T follicular helper cell (primary cell): ENCODE data around the gene UGP2.
"Not testable (repeated sequence)": the region's sequence is repeated elsewhere in the genome, so short reads cannot be mapped to it uniquely, and the experiment has no call there.

Experiments
- DNase-seq: peaks from one replicate; pipeline ENCODE4 v3.0.0-alpha.2; 2020; ENCODE audit warnings: low read depth

UGP2 gene

DNA sequence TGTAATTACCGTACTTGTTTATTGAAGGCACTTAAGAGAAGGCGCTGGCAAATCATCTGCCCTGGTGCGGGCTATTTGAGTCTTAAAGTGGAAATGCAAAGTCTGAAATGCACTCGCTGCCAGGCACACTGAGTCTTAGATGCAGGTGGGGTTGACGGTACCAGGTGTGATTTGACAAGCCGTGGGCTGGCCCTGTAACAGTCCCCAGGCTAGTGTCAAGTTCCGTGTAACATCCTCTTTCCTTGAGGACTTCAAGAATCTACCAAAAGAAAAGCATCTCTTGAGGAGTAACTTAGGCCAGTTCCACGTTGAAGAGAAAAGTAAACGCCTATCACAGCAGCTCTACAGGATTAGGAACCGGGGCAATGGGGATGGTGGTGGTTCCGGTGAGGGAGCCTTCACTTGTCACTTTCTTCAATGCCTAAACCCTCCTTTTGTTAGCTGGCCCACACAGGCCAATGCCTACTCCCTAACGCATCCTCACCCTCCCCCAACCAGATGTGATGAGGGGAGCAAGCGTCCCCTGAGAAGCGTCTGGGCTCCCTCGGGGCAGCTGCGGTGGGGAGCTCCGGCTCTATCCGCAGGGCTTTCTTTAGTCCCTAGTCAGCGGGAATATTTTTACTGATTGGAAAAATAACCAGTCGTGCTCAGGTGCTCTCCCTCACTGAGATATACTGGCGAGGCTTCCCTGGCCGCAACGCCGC, 1.5 kb upstream of the UGP2 start:
- peak; percentile 12 for DNase-seq

DNA sequence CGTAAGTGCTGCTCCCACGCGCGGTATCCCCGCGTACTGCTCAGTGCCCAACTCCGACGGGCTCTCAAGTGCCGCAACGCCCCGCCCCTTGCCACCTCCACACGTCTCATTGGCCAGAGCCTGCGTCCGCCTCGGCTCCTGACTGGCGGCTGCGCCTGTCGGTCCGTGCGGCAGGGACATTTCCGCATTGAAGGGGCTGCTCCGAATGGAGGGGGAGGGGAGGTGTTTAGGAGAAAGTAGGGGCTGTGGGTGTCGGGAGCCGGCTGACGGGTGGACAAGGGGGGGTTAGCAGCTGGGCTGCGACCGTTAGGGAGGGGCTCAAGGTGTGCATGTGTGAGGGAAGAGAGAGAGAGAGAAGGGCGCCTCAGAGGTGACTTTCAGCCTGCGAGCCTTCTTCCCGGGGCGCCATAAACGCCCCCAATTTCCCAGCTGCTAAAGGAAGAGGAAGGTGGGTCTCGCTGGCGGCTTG, 877 bp upstream of the UGP2 start:
- peak; percentile 97 for DNase-seq

DNA sequence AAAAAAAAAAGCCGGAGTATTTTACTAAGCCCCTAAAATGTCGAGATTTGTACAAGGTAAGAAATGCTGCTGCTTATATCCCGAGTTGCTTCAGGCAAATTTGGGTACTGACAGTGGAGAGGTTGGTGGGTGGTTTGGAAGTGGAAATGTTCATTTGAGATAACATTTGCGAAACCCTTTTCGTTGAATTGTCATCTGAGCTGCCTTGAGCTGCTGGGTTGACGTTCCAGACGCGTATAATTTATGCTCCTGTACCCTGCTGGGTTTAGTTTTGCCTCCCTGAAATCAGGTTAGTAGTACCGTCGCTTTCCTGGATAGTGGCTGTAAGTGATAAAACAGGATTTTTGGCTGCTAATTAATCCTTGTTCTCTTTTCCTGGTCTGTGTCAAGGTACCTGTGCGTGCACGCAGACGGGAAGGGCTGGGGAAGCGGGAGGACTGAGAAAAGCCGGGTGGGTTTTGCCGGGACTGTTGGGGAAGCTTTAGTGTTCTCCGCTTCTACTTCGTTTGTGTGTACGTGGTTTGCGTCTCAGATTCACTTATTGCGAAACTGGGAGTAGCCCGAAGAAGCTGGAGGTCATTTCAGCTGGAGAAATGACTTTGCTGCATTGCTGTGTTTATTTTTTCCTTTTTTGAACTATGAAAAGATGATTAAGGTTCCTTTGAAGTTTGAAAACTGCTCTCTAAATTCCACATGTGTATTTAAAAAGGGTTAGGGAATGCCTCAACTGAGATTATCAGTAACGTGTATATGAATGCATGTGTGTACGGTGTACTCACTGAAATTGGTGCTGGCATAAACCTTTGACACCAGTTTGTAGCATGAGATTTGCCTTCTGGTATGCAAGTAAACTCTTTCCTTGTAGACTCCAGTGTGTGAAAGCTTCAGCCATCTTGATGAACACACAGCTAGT, 709 bp downstream of the UGP2 start:
- DNase-seq, result no peak

DNA sequence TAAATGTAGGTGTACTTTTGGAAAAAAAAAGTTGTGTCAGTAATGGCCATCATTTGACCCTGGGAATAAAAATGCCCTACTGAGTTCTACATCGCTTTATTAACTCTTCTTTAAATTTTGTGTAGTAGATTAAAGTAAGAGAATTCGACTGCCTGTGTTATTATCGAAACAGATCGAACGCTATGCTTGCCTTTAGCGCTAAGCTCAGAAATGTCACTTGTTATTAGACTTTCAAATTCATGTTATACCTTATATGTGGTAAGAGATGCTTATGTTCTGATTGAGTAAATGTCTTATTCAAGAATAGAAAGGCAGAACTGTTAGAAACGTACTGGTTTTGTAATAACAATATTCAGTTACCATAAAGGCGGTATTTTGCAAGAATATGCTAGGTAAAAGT, 1.4 kb downstream of the UGP2 start:
- no peak for DNase-seq

DNA sequence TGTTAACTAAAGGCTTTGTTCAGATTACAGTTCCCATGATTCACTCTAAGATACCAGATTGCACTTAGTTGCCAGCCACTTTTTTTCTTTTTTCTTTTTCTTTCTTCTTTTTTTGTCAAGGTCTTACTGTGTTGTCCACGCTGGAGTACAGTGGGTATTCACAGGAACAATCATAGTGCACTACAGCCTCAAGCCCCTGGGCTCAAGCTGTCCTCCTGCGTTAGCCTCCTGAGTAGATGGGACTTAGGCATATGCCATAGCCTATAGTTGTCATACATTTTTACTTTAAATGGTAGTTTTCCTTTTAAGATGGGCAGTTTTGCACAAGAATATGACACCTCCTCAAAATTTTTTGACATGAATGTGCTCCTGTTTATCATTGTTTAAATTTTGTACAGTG, 2.1 kb downstream of the UGP2 start:
- no peak for DNase-seq

DNA sequence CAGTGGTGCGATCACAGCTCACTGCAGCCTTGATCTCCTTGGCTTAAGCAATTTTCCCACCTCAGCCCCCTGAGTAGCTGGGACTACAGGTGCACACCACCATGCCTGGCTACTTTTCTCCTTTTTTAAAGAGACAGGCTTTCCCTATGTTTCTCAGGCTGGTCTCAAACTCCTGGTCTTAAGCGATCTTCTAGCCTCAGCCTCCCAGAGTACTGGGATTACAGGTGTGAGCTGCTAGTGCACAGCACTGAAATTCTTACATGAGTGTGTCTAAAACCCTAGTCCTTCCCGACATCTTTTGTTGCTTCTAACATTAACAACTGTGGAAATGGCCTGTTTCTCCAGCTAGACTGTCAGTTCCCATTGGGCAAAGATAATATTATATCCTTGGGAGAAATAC, 2.9 kb downstream of the UGP2 start:
- DNase-seq, result no peak

DNA sequence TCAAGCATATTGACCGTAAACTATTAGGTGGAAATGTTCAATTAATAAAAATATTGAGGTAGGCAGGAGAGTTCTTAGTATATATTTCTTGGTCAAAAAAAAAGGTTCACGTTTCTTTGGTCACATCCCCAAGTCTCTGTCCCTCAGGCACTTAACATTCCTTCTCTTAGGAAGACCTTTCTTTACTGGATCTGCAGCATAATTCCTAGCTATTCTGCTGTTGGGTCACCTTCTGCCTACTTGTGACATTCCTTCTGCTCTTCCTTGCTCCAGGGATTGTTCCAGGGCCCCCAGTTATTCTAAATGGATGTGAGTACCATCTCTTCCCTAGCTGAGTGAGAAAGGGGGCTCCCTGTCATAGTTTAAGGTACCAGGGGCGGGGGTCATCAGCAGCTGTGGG, 4.2 kb downstream of the UGP2 start:
- DNase-seq, result no peak

DNA sequence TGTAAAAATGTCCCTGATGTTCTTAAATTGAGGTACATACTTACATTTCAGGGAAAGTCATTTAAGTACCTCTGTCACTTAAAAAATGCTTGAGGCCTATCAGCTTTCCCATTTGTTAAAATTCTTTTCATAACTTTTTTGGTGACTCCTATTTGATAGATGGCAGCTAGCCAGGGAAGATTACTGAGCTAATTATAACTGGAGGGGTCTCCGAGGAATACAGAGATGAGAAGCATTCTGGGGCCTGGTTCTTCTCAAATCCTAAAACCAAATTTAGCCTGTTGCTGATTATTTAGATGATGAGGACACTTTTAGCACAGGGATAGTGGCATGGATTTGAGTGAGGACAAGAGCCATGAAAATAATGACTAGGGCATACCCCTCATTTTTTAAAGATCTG, 4.8 kb downstream of the UGP2 start:
- no peak for DNase-seq

DNA sequence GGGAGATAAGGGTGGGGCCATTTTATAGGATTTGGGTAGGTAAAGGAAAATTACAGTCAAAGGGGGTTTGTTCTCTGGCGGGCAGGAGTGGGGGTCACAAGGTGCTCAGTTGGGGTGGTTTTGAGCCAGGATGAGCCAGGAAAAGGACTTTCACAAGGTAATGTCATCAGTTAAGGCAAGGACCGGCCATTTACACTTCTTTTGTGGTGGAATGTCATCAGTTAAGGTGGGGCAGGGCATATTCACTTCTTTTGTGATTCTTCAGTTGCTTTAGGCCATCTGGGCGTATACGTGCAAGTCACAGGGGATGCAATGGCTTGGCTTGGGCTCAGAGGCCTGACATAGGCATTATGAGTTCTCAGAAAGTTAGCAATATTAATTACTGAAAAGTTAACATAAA, 5.9 kb downstream of the UGP2 start:
- not testable (repeated sequence) for DNase-seq

DNA sequence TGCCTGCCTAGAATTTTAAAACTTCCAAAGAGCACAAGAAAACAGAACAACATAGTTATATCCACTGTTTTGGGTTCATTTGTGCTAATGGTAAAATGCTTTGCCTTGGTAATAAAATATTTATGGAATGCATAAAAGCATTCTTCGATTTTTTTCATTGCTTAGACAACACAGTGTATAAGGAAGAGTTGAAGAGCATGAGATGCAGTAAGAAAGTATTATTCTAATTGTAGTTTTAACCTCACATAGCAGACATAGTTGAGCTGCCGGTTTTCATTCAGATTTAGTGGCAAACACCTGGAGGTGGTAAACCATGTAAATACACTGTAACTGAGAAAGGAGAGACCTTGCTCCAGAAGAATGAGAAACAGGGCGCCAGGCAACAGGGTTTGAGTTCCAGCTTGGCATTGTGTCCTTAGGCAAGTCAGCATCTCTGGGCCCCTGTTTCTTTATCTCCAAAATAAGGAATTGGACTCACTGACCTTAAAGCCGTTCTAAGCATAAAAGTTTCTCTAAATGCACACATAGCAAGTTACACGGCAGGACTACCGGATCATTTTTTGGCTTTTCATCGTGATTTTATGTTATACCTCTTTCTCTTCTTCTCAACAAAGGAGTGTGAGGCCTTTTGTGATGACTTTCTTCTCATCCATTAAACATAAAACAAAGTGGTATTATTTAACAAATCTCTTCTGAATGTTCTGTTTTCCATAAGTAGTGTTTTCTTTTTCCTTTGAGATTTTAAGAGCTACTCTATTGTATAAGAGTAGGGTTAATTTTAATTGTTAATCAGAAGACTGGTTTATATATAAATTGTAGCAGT, 7.9 kb downstream of the UGP2 start:
- DNase-seq, result no peak

DNA sequence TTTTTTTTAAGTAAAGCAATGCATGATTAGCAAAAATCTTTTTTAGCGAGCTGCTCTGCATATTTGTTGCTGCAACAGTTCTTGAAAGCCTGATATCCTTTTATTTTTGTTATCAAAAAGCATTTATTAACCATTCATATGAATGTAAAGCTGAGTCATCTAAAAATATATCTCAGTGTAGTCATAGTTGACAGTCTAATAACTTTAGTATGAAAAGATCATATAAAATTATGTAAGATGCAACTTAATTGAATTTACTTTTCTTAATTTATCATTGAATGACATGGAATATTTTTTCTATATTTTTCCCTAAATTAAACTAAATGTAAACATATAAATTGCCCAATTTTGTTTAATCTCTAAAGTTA, 8.5 kb downstream of the UGP2 start:
- DNase-seq, result no peak

DNA sequence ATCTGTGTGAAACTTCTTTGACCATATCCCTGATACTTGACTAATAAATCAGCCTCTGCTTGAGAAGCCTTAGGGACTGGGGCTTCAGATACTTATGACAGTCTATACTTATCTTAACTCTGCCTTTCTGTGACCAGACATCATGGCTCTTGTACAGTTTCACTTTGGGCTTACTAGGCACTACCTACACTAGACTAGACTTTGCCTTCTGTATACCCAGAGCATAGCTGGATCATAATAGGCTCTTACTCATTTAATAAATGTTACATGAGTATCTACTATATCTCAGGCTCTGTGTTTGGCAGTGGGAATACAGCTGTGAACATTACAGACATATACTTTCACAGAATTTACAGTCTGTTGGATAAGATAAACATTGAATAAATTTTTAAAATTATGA, 9.0 kb downstream of the UGP2 start:
- no peak for DNase-seq

DNA sequence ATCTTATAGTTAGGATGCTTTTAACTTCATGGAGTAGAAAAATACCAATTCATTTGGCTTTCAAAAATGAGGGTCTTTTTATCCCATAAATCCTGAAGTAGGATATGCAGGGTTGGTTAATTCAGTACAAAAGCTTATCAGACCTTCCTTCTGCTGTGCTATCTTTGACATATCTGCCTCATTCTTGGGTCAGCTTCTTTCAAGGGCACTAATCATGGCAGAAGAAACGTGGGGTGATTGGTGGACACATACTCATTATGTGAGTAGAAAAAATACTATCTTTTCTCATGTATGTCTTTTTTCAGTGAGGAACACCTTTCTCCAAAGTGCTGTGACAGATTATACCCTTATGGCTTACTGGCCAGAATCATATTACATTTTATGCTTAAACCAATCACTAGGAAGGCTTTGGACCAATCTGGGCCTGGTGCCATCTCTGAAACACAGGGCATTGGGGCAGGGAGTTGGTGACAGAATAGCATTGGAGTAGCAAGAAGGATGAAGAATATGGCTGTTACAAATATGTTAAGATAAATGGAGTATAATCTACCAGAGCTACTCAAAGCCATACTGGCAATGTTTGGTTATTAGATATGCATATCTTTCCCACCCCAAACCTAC, 10.1 kb downstream of the UGP2 start:
- no peak for DNase-seq

DNA sequence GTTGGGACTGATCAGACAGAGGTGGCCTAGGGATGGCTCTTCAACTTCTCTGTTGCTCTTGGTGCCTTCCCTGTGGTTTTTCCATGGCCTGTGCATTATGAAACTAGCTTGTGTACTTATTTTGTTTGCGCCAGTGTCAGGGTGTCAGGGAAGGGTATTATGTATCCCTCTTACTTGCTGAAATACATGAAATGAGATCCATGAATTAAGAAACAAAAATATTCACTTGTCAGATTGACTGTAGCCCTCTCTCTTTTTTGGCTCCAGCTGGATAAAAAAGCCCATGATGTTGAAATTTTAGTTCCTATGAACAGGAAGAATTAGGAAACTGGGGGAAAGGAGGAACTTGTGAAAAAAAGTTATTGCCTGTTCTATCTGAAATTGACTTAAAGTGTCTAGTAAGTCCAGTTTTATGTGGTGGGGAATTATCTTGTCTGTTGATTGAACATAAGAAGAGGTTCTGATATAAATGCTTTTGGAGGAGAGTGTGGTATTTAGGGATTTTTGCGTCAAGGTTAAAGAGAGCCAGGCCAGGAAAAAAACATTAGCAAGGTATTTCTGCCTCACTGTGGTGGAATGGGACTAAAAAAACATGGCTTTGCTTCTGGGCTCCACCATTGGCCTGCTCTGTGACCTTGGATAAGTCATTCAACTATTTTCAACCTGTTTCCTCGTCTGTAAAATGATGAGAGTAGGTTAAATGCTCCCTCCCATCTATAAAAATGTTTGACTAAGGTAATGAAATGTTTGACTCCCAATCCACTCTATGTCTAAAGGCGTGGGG, 12.0 kb downstream of the UGP2 start:
- DNase-seq, result no peak

DNA sequence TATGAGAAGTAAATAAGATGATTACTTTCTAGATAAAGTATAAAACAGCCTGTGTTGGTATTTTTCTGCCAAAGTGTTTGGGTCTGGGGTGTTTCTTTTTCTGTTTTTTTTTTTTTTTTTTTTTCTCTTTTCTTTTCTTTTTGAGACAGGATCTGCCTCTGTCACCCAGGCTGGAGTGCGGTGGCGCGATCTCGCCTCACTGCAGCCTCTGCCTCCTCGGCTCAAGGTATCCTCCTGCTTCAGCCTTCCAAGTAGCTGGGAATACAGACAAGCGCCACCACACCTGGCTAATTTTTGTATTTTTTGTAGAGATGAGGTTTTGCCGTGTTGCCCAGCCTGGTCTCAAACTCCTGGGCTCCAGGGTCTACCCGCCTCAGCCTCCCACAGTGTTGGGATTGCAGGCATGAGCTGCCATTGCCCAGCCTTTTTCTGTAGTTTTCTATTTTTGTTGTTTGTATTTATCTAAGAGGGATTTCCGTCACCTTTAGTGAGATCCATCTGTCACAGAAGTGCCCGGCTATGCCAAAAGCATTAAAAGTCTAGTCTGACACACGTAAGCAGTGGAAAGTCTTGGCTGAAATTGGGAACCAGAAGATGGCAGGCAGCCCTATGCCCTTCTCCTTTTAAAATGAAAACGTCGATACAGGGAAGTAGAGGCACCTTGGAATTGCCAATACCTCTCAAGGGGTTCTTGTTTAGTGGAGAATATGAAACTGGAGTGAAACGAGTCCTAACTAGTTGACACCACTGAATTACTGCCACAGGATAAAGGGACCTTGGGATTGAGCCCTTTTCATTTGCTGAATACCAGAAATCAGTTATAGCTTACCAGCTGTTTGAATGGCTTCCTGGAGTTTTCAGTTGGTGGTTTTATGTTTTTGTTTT, 14.0 kb downstream of the UGP2 start:
- no peak for DNase-seq

DNA sequence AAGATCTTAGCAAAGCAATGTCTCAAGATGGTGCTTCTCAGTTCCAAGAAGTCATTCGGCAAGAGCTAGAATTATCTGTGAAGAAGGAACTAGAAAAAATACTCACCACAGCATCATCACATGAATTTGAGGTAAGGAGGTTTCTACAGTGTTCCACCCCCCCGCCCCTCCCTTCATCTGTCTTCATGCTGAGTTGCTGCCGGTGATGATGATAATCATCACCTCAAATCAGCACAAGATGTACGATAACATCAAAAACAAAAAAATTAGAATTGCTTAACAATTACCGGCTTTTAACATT, 14.6 kb downstream of the UGP2 start:
- peak; percentile 55 for DNase-seq

DNA sequence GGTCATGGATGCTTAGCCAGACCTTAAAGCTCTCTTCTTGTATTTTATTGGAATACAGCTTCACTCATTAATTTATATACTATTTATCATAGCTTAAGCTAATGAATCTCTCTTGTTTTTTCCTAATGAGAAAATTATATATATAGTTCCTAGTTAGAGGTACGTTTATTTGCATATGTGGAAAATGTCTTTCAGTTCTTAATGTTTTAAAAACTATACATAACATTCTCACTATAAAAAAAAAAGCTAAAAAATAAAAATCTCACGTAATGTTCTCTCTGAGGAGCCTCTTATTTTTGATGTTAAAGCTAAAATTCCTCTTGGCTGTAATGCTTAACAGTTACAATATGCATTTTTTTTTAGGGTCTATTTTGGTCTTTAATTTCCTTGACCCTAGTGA, 16.6 kb downstream of the UGP2 start:
- DNase-seq, result no peak

DNA sequence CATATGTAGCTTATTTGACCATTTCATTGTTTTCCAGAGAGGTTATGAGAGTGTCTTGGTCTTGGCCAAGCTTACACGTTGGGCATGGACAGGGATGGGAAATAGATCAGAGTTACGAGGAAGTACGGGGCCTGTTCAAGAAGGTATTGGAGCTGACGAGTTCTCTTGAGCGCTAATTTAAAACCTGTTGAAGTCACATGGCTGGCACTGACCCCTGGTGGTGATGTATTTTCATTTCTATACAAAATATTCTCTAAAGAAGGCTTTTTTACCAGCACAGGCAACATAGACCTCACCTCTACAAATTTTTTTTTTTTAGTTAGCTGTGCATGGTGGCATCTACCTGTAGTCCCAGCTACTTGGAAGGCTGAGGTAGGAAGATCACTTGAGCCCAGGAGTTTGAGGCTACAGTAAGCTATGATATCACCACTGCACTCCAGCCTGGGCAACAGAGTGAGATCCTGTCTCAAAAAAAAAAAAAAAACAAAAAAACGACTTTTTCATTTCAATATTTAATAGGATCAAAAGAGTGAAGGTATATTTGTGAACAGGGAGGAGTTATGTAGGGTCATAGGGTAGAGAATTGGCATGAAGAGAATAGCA, 19.6 kb downstream of the UGP2 start:
- DNase-seq, result peak; percentile 40

DNA sequence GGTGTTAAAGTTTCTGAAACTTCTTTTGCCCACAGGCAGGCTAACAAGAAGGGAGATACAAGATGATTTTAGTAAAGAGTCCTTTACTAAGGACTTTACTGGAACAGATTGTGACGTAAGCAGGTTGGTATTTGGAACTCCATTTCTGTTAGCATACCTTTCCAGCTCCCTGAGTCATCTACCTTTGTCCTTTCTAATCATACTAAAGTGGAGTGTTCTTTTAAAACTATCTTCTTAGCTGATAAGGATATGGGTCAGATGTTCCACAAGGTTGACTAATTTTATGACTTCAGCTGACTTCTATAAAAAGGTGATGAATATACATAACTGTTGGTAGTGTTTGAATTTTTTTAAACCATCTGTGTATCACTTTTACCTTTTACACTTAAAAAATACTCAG, 21.1 kb downstream of the UGP2 start:
- no peak for DNase-seq

DNA sequence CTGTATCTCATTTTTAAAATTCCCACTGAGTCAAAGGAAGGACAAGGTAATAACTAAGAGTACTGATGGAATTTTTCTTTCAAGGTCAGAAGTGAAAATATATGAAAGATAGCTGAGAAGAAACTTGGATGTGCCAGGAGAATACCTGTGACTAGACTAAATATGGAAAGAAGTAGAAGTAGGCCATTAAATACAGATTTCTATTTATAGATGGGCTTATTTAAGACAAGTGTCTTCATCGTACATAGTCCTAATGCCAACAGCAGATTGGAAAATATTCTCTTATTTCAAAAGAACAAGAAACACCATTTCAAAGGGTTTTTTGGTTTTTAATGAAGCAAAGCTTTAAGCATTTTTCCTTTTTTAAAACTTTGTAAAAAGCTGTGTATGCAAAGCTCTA, 22.0 kb downstream of the UGP2 start:
- DNase-seq, result no peak
